ENCODE measurements around the gene ADAMTS9. TPM values are rescaled to one million over a fixed set of nuclear protein-coding genes. Genes with fewer than 3 reads are reported as not detected.

ADAMTS9 gene
- polyA plus RNA-seq, 1 experiment = 0.16 TPM

DNA sequence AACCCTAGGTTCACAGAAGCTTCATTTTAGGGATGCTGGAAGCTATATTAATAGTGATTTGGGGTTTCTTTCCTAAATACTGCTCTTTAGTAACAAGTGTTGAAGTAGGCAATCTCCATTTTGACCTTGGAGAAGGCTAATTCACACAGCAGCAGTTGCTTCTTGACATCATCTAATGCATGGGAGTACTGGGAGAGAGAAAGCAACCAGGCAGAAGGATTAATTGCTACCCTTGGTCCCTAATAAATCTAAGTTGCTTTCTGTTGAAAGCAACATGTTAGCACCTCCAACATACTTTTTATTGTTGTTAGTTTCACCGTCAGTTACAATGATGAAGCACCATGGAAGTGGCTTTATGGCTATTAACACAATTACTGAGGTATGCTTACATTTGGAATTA lies 96.2 kb downstream of the ADAMTS9 start:
- H3K36me3 ChIP-seq (ENCODE audit: control insufficient read depth, insufficient read depth, low read length) = no peaks in the 10 kb centered on the region
- no peak overlapping the region for H3K4me3 ChIP-seq (ENCODE audit: low read depth, low read length)
- no peaks in the 10 kb centered on the region for H3K27me3 ChIP-seq (ENCODE audit: control insufficient read depth, insufficient read depth, low read length)
- DNase-seq (ENCODE audit: low read depth) = no peak
- ChIA-PET CTCF (no interaction called here), POLR2A (no interaction called here)
- no peak for TF ChIP-seq CTCF (IDR thresholded peaks at IDR 0.05; ENCODE audit: insufficient read depth, low read depth, low read length)

- H3K36me3 ChIP-seq (ENCODE audit: control insufficient read depth, insufficient read depth, low read length) = no peaks in the 10 kb centered on the region
- CTCF ChIA-PET = no interaction called here
- TF ChIP-seq CTCF (IDR thresholded peaks at IDR 0.05; ENCODE audit: insufficient read depth, low read depth, low read length) = no peak
Observed at GRCh38 chr3:64588380-64588779, 99.4 kb downstream of the ADAMTS9 start.

DNA sequence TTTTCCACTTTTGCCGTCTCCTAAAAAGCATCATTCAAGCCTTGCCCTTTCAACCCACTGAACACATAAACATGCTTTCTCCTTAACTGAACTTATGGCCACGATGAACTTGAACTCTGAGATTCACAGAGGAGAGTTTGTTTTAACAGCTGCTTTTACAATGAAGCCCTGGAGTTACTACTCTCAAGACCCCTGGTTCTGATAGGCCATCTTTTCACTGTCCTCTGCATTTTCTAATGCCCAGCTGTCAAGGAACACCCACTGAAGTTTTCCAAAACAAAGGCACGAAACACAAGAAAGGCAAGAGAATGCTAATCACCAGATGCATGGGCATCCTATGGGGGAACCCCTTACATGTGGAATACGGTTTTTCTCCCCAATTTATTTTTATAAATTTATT lies 100.8 kb downstream of the ADAMTS9 start:
- DNase-seq (ENCODE audit: low read depth) = no peak
- Histone ChIP-seq H3K36me3 (ENCODE audit: control insufficient read depth, insufficient read depth, low read length) (no peaks in the 10 kb centered on the region), H3K27me3 (ENCODE audit: control insufficient read depth, insufficient read depth, low read length) (no peaks in the 10 kb centered on the region), H3K4me3 (ENCODE audit: low read depth, low read length) (no peak overlapping the region)
- ChIA-PET CTCF (no interaction called here), POLR2A (interaction anchor here (0.7 kb wide), 1 partner anchor 499 kb away, joined by 3 read pairs; no protein-coding TSS in a partner anchor)
- no peak for TF ChIP-seq CTCF (IDR thresholded peaks at IDR 0.05; ENCODE audit: insufficient read depth, low read depth, low read length)

More at GRCh38 chr3:64588380-64588779, 99.4 kb downstream of the ADAMTS9 start:
- no peaks in the 10 kb centered on the region for H3K27me3 ChIP-seq (ENCODE audit: control insufficient read depth, insufficient read depth, low read length)
- no peak for DNase-seq (ENCODE audit: low read depth)
- H3K4me3 ChIP-seq (ENCODE audit: low read depth, low read length) = no peak overlapping the region
- POLR2A ChIA-PET = no interaction called here

DNA sequence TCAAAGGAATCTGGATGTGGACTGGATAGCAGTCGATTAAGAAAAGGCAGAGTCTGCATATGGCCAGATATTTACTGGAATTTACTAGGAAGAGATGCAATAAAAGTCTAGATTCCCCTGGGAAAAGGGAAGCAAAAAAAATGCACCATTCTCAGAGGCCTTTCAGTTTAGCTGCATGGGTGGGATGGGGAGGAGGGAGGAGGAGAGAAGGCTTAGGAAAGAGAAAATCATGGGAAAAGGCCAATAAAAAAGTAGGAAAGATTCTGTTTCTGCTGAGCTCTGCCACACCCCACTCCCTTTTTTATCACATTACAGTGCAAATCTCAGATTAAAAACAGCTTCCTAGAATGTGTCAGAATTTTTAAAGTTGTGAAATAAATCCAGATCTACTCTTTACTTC lies 103.6 kb downstream of the ADAMTS9 start:
- Histone ChIP-seq H3K36me3 (ENCODE audit: control insufficient read depth, insufficient read depth, low read length) (no peaks in the 10 kb centered on the region), H3K27me3 (ENCODE audit: control insufficient read depth, insufficient read depth, low read length) (no peaks in the 10 kb centered on the region), H3K4me3 (ENCODE audit: low read depth, low read length) (no peak overlapping the region)
- ChIA-PET CTCF (interaction anchor here (1.2 kb wide), 1 partner anchor 51 kb away, joined by 4 read pairs; no protein-coding TSS in a partner anchor), POLR2A (no interaction called here)
- no peak for TF ChIP-seq CTCF (IDR thresholded peaks at IDR 0.05; ENCODE audit: insufficient read depth, low read depth, low read length)
- DNase-seq (ENCODE audit: low read depth) = peak; percentile 16

- CTCF ChIA-PET = no interaction called here
- no peaks in the 10 kb centered on the region for H3K36me3 ChIP-seq (ENCODE audit: control insufficient read depth, insufficient read depth, low read length)
- POLR2A ChIA-PET = no interaction called here
- no peak for DNase-seq (ENCODE audit: low read depth)
- no peaks in the 10 kb centered on the region for H3K27me3 ChIP-seq (ENCODE audit: control insufficient read depth, insufficient read depth, low read length)
- no peak overlapping the region for H3K4me3 ChIP-seq (ENCODE audit: low read depth, low read length)
- TF ChIP-seq CTCF (IDR thresholded peaks at IDR 0.05; ENCODE audit: insufficient read depth, low read depth, low read length) = no peak
Observed at GRCh38 chr3:64578797-64579196, 109.0 kb downstream of the ADAMTS9 start.

Measured in BJ (cell line).